ENCODE results near the gene PXYLP1.
"Not testable (repeated sequence)": the region's sequence is repeated elsewhere in the genome, so short reads cannot be mapped to it uniquely, and the experiment has no call there.

PXYLP1 gene, protein sequence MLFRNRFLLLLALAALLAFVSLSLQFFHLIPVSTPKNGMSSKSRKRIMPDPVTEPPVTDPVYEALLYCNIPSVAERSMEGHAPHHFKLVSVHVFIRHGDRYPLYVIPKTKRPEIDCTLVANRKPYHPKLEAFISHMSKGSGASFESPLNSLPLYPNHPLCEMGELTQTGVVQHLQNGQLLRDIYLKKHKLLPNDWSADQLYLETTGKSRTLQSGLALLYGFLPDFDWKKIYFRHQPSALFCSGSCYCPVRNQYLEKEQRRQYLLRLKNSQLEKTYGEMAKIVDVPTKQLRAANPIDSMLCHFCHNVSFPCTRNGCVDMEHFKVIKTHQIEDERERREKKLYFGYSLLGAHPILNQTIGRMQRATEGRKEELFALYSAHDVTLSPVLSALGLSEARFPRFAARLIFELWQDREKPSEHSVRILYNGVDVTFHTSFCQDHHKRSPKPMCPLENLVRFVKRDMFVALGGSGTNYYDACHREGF

DNA sequence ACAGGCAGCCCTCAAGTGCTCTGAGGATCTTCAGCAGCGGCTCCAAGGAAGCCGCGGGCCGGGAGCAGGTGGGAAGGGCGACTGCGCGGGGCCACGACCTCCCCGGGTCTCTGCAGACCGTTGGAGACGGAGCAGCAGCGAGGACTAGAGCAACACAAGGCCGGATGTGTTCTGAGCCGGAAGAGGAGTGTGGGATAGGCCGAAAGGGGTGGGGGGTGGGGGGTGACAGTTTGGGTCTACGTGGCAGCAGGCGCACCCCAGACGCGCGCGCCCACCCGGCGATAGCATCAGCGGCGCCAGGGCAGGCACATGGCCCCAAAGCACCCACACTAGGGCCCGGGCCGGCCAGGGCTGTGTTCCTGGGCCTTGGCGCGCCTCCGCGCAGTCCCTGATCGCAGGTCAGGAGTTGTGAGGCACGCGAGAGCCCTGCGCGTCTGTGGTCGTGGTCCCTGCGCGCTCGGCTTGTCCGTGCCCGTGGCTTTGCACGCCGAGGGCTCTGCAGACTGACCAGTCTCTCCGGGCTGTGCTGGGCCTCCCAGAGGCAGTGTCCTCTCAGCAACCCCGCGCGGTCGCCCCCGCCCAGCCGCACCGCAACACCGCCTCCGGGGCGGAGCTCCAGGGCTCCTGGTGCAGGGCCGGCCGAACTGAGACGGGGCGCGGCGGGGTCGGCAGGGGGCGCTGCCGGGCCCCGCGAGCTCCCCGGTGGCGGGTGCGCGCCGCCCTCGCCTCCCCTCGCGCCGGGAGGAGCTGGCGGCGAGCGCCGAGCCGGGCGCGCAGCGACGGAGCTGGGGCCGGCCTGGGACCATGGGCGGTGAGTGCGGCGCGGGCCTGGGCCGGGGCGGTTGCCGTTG is at the start of gene PXYLP1:
PXYLP1 (plus strand) TSS at position 725 of the 851 bp plus-strand sequence. CDS start 28,351 bp downstream, outside the sequence.
- peak; percentile 87 for DNase-seq (ENCODE audit: low spot score)

DNA sequence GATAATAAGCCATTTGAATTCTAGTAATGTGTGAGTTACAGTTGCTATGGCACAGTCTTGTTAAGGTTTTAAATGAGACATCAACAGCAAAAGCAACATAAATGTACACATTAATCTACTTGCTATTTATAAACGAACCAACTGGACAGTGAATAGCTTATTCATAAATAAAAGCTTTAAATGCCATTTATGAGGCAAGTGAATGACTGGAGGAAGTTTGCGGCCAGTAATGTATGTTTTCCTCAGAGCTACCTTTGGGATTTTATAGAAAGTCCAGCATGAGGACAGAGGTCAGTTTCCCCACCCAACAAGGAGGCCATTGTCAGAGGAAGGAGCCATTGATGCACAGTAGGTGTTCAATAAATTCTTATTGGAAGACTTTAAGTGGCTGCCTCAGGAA is 48.0 kb upstream of the PXYLP1 start:
- no peak for DNase-seq (ENCODE audit: low spot score)

DNA sequence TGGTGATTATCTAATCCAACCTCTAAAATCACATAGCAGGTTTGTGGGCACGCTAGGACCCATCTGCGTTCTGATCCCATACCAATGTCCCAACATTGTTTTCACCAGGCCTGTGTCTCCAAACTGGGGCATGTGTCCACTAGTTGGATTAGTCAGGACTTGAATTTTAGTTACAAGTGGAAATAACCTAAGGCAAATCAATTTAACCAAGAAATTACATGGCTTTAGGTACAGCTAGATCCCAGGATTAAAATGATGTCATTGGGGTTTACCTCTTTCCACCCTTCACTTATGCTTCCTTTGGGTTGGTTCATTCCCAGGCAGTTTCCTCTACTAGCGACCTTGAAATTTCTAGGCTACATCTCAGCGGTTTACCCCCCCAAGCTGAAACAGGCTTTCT is 47.2 kb upstream of the PXYLP1 start:
- no peak for DNase-seq (ENCODE audit: low spot score)

DNA sequence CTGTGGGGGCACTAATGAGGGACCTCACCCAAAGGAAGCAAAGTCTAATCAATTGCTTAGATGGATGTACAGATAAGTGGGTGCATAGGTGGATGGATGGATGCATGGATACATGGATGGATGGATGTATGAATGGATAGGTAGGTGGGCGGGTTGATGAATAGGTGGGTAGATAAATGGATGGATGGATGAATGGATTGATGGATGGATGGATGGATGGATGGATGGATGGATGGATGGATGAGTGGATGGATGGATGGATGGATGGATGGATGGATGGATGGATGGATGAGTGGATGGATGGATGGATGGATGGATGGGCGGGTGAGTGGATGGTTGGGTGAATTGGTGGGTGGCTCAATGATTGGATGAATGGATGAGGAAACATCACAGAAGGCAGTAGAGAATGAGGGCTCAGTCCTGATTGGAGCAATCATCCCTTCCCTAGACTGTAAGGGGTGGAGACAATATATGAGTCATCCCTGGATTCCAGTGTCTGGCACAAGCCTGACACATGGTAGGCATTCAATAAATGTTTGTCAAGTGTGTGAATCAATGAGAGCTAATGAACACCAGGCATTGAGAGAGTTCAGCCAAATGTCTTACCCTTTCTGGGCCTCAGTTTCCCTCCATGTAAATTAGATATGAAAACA is 40.4 kb upstream of the PXYLP1 start:
- no peak for DNase-seq (ENCODE audit: low spot score)

DNA sequence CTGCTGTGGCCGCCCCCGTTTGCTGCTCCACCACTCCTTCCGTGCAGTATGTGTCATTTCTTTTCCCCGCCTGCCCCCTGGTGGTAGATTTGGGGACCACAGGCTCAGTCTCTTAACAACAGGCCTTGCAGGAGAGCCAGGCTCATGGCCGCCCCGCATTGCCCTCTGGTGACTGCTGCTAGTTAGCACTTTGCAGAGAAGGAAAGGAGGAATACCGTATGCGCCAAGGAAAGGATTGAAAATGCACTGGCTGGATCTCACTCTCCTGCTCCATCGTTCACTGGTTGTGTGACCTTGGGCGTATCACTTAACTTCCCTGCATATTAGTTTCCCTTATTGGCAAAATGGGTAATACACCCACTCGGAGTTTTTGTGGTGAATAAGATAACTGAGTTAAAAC is 39.3 kb upstream of the PXYLP1 start:
- DNase-seq (ENCODE audit: low spot score): peak; percentile 97

DNA sequence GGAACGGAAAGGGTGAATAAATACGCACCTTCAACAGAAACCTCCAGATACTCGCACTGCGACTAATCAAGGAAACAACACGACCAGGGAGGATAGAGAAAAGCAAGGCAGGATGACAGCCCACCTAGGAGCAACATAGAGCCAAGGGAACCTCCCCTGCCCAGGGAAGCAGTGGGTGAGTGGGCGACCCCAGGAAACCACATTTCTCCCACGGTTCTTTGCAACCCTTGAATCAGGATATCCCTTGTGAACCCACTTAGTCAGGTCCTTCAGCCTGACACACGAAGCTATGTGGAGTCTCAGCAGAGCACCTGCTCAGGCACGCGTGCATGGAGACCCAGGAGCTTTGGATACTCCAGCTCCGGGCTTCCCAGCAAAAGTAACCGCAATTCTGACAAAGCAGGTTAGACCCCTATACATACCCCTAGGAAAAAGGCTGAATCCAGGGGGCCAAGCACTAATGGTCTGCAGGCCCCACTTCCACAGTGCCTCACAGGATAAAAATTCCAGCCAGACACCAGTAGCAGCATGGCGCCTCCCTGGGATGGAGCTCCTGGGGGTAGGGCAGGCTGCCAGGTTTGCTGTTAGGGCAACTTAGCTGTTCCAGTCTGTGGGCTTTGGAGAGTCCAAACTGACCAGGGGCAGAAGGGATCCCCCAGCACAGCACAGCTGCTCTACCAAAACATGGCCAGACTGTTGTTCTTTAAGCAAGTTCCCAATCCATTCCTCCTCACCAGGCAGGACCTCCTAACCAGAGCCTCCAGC is 38.4 kb upstream of the PXYLP1 start:
- DNase-seq (ENCODE audit: low spot score): no peak

DNA sequence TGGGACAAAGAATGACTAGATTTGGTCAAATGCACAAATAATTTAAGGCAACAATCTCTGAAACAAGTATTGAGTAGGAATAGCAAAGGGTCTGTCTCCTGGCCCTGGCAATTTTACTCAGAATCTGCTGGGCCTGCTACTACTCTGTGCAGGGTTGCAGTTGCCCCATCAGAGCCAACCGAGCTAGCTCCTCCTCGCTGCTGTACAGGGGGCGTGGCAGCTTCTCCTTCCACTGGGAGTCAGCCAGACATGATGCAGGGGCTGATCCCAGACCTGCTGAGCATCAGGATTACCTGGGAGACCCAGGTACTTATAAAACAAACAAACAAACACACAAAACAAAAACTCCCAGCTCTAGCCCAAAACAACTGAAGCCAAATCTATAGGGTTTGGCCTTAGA is 30.5 kb upstream of the PXYLP1 start:
- no peak for DNase-seq (ENCODE audit: low spot score)

DNA sequence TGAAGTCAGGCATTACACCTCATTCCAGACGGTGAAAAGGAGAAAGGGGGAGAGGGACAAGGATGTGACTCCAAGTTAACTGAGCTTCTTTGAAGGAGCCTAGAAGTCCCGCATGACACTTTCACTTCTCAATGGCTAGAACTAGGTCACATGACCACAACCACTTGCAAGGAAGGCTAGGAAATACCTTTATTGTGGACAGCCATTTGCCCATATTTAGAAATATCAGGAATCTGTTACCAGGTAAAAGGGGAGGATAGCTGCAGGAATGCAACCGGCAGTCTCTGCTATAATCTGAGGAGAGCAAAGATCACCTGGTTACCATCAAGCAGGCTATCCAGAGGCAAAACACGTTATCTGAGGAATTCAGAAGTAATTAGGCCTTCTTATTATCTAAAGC is 28.9 kb upstream of the PXYLP1 start:
- no peak for DNase-seq (ENCODE audit: low spot score)

DNA sequence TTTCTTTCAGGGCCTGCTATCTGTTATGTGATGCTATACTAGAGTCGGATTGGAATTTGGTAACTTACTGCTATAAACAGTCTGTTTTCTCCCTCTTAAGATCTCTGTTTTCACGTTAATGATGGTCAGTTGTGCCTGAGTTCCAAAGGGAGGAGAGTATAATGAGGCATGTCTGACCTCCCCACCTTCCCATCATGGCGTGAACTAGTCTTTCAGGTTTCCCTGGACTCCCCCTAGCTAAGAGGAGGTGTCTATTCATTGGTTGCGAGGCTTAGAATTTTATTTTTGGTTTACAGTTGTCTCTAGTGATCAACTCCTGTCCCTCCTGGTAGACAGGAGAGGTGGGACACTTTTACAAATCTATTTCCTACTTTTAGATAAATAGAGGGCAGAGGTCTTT is 27.8 kb upstream of the PXYLP1 start:
- no peak for DNase-seq (ENCODE audit: low spot score)

DNA sequence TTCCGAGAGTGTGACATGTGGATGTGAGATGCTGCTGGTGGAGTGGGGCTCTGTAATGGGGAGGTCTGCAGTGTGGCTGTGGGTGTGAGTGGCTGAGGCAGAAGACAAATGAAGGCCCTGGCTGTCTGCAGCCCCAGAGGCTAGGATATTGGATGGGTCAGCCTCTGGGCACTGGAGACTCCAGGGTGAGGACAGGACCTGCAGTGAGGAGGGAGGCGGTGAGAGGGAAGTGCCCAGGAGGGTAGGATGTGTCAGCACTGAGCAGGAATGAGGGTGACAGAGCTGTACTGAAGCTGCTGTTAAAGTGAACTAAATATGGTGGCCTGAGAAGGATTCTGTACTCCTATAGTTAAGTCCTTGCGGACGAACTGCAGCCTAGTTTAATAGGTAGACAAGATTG is 27.3 kb upstream of the PXYLP1 start:
- DNase-seq (ENCODE audit: low spot score): no peak

DNA sequence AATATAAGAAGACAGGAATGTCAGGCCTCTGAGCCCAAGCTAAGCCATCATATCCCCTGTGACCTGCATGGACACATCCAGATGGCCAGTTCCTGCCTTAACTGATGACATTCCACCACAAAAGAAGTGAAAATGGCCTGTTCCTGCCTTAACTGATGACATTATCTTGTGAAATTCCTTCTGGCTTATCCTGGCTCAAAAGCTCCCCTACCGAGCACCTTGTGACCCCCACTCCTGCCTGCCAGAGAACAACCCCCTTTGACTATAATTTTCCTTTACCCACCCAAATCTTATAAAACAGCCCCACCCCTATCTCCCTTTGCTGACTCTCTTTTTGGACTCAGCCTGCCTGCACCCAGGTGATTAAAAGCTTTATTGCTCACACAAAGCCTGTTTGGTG is 20.3 kb upstream of the PXYLP1 start:
- not testable (repeated sequence) for DNase-seq (ENCODE audit: low spot score)

DNA sequence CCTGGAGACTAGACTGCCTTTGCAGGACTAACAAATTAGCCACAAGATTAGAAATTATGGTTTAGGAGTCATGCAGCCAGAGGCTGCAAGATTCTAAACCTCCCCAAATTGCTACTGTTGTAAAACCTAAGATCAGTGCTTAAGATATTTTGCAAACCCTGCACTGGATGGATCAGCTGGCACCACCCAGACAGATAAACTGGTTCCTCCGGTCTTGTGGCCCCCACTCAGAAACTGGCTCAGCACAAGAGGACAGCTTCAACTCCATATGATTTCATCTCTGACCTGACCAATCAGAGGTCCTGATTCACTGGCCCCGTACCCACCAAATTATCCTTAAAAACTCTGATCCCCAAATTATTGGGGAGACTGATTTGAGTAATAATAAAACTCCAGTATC is 19.5 kb upstream of the PXYLP1 start:
- no peak for DNase-seq (ENCODE audit: low spot score)

DNA sequence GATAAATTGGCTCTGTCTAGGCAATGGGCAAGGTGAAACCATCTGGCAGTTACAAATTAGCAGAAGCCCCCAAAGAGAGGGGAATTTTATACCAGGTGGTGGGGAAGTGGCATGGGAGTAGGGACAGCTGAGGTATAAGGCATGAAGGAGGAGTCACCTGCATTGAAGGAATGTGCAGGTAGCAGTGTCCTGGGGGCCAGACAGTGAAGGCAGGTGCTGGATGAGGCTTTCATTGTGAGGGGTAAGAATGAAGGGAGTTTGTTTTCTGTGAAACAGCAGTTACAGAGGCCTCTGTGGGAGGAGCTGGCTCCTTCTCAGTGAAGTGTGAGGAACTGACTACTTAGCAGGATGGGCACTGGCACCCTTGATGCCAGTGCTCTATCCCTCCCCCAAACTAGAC is 19.1 kb upstream of the PXYLP1 start:
- no peak for DNase-seq (ENCODE audit: low spot score)

DNA sequence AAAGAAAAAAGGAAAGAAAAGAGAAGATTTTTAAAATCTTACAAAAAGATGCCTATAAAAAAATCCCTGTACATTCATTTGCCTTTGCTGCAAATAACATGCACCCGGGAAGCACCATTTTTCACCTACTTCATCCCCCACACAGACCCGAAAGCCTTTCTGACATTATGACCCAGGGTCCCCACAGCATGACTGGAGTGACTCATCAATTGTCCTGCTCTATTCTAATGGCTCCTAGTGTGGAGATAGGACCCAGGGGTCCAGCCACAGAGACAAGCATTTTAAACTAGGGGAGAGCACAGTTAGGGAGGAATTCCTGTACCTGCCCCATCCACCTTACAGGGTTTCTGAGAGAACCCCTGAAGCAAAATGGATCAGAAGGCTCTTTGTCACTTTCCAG is 14.7 kb upstream of the PXYLP1 start:
- no peak for DNase-seq (ENCODE audit: low spot score)

DNA sequence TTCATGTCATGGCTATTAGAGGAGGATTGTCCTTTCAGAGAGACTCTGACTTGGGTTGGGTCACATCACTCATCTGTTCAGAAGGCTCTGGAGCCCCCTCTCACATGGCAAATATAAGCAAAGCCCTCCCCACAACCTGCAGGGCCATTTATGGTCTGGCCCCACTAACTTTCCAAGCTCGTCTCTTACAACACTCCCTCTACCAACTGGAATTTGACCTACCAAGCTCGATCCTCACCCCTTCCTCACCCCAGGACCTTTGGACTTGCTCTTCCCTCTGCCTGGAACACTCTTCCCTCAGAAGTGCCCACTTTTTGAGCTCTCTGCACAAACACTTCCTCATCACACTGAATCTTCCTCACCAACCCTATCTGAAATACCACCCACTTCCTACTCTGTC is 14.2 kb upstream of the PXYLP1 start:
- no peak for DNase-seq (ENCODE audit: low spot score)

DNA sequence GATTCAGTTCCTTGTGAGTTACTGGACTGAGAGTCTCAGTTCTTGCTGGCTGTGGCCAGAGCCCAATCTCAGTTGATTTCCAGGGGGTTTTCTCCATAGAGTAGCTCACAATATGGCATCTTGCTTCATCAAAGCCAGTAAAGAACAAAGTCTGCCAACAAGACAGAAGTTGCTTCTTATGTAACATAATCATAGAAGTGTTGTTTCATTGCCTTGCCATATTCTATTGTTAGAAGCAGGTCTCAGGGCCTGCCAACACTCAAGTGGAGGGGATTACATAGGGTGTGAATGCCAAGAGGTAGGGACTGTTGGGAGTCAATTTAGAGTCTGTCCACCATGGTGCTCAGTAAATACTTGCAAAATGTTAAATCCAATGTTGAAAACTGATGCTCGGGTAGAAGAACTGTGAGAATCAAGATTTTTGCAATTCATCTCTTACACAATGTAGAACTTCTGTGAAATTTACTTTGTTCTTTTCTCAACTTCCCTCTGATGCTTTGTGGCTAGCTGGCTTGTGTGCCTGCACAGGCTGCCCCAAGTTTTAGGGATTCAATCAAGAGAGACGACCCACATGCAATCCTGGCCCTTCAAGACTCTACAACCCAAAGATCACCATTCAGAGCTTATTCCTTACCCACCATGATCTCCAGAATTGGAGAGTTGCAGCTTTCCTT is 13.3 kb upstream of the PXYLP1 start:
- no peak for DNase-seq (ENCODE audit: low spot score)

DNA sequence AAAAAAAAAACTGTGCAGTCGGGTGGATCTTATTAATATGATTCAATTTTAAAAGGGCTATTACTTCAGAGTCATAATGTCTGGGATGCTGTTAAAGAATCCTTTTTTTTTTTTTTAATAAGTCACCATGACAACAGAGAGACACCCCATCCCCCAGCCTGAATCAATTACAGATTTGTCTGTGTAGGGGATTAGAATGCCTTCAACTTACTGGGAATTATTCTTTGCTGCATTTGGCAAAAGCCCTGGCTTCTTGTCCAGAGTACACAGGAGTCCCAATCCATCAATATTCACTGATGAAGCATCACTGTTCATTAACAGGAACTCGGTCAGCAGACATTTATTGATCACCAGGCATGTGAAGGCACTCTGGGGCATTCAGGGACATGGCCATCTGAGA is 12.7 kb upstream of the PXYLP1 start:
- DNase-seq (ENCODE audit: low spot score): no peak

DNA sequence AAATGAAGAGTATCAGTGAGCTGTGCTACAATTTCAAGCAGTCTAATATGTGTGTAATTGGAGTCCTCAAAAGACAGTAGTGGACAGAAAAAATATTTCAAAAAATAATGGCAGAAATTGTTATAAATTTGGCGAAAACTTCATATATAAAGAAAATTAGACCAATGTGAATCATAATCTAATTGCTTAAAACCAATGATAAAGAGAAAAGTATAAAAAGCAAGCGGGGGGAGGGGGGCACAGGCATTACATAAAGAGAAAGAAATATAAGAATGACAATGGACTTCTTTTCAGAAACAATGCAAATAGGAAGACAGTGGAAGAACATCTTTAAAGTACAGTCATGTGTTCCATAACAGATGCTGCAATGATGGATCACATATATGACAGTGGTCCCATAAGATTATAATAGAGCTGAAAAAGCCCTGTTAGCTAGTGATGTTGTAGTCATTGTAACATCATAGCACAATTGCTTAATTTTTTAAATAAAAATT is 7.9 kb upstream of the PXYLP1 start:
- no peak for DNase-seq (ENCODE audit: low spot score)

DNA sequence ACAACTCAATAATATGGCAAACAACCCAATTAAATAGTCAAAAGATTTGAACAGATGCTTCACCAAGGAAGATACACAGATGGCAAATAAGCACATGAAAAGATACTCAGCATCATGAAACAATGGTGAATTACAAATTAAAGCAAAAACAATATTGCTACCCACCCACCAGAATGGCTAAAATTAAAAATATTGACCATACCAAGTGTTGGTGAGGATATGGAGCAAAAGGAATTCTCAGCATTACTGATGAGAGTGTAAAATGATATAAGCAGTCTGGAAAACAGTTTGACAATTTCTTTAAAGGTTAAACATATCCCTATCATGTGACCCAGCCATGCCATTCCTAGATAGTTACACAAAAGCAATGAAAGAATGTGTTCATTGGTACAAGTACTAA is 5.7 kb upstream of the PXYLP1 start:
- no peak for DNase-seq (ENCODE audit: low spot score)

DNA sequence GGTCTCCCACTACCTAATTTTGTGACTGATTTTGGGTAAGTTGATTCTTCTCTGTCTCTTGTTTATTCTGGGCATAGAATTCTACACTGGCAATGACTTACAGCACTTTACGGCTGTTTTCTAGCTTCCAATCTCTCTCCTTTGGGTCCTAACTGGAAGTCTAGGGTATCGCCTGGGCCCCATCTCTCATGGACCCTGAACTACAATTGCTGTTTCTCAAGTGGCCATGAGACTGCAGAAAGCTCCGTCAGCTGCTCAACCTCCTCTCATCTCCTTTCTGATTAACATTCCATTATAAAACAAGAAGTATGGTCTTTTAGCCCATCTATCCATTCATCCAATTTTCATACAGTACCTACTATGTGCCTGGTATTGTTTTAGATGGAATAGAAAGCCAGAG is 4.4 kb upstream of the PXYLP1 start:
- no peak for DNase-seq (ENCODE audit: low spot score)

DNA sequence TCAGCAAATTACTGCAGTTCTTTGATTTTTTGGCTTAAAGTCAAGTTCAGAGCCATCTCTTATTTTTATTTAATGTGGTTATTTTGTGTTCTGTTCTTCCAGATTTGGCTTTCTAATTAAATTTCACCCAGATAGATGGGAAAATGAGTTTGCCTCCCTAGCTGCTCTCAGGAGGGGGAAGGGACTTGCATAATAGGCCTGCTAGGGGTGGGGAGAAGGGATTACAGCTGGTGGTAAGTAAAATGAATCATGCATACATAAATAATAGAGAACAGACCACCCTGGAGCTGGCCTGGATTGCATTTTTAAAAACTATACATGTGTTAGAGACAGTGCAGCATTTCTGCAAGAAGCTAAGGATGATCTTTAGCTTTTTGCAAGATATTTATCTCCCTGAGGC is 3.9 kb upstream of the PXYLP1 start:
- no peak for DNase-seq (ENCODE audit: low spot score)
